Effector CD8-positive, alpha-beta T cell (primary cell): Measurements from ENCODE around the gene MARCHF6.
"Not testable (repeated sequence)": the region's sequence is repeated elsewhere in the genome, so short reads cannot be mapped to it uniquely, and the experiment has no call there.

Experiments used
- DNase-seq: peaks from one replicate; lab custom pipeline; 2025; lab: John Stamatoyannopoulos, UW
- total RNA-seq, 4 experiments: gene quantifications; one replicate each; lab custom pipeline; 2026; lab: John Stamatoyannopoulos, UW

The MARCHF6 gene
- total RNA-seq, result 141 to 175 (median 172) reads per million in 4 experiments

- peak; percentile 95 for DNase-seq
Observed at GRCh38 chr5:10353241-10354047, at the start of gene MARCHF6. Gene MARCHF6, plus strand, starts transcription at chr5:10353695. Its CDS starts 204 bp downstream, at chr5:10353899.

GRCh38 chr5:10303699-10304170, 49.8 kb upstream of the MARCHF6 start:
- DNase-seq, result no peak

GRCh38 chr5:10304932-10305331, 48.6 kb upstream of the MARCHF6 start:
- no peak for DNase-seq

GRCh38 chr5:10306114-10306513, 47.4 kb upstream of the MARCHF6 start:
- DNase-seq, result no peak

GRCh38 chr5:10306806-10307205, 46.7 kb upstream of the MARCHF6 start:
- no peak for DNase-seq

GRCh38 chr5:10307206-10308148, 46.0 kb upstream of the MARCHF6 start, which contains the start of gene CMBL:
Gene CMBL, minus strand, starts transcription at chr5:10307902. Its CDS starts 17,140 bp downstream, at chr5:10290762.
- no peak for DNase-seq

GRCh38 chr5:10308844-10309243, 44.7 kb upstream of the MARCHF6 start:
- no peak for DNase-seq

GRCh38 chr5:10310066-10310779, 43.3 kb upstream of the MARCHF6 start:
- no peak for DNase-seq

- DNase-seq, result not testable (repeated sequence)
Observed at GRCh38 chr5:10310835-10311570, 42.5 kb upstream of the MARCHF6 start.

- DNase-seq, result no peak
Observed at GRCh38 chr5:10311595-10312425, 41.7 kb upstream of the MARCHF6 start.

GRCh38 chr5:10315201-10315600, 38.3 kb upstream of the MARCHF6 start:
- no peak for DNase-seq

GRCh38 chr5:10315824-10316509, 37.5 kb upstream of the MARCHF6 start:
- no peak for DNase-seq

GRCh38 chr5:10317825-10318682, 35.4 kb upstream of the MARCHF6 start:
- DNase-seq, result no peak

- no peak for DNase-seq
Observed at GRCh38 chr5:10319202-10319851, 34.2 kb upstream of the MARCHF6 start.

- DNase-seq, result no peak
Observed at GRCh38 chr5:10320793-10321192, 32.7 kb upstream of the MARCHF6 start.

- no peak for DNase-seq
Observed at GRCh38 chr5:10321882-10322281, 31.6 kb upstream of the MARCHF6 start.

- DNase-seq, result no peak
Observed at GRCh38 chr5:10323588-10324488, 29.7 kb upstream of the MARCHF6 start.
